ENCODE results near the gene PRELID3B.

Gene PRELID3B

GRCh38 chr20:59081036-59081435 lies 38.5 kb upstream of the PRELID3B start:
- H3K4me3 ChIP-seq (ENCODE audit: low read length), result no peak overlapping the region
- TF ChIP-seq CTCF (conservative IDR thresholded peaks at IDR 0.05; ENCODE audit: low read depth, low read length), result no peak
- no peak for DNase-seq (ENCODE audit: low read depth)

GRCh38 chr20:59078231-59078630 lies 35.6 kb upstream of the PRELID3B start:
- no peak for DNase-seq (ENCODE audit: low read depth)
- H3K4me3 ChIP-seq (ENCODE audit: low read length), result no peak overlapping the region
- TF ChIP-seq CTCF (conservative IDR thresholded peaks at IDR 0.05; ENCODE audit: low read depth, low read length), result no peak

- no peak for DNase-seq (ENCODE audit: low read depth)
- H3K4me3 ChIP-seq (ENCODE audit: low read length), result no peak overlapping the region
- TF ChIP-seq CTCF (conservative IDR thresholded peaks at IDR 0.05; ENCODE audit: low read depth, low read length), result no peak
Observed at GRCh38 chr20:59077705-59078104, 35.1 kb upstream of the PRELID3B start.

GRCh38 chr20:59075934-59076508 lies 33.4 kb upstream of the PRELID3B start:
- TF ChIP-seq CTCF (conservative IDR thresholded peaks at IDR 0.05; ENCODE audit: low read depth, low read length), result no peak
- no peak for DNase-seq (ENCODE audit: low read depth)
- no peak overlapping the region for H3K4me3 ChIP-seq (ENCODE audit: low read length)

GRCh38 chr20:59074456-59074855 lies 31.9 kb upstream of the PRELID3B start:
- no peak for DNase-seq (ENCODE audit: low read depth)
- TF ChIP-seq CTCF (conservative IDR thresholded peaks at IDR 0.05; ENCODE audit: low read depth, low read length), result no peak
- no peak overlapping the region for H3K4me3 ChIP-seq (ENCODE audit: low read length)

- no peak for TF ChIP-seq CTCF (conservative IDR thresholded peaks at IDR 0.05; ENCODE audit: low read depth, low read length)
- DNase-seq (ENCODE audit: low read depth), result no peak
- H3K4me3 ChIP-seq (ENCODE audit: low read length), result no peak overlapping the region
Observed at GRCh38 chr20:59073582-59073981, 31.0 kb upstream of the PRELID3B start.

- DNase-seq (ENCODE audit: low read depth), result no peak
- TF ChIP-seq CTCF (conservative IDR thresholded peaks at IDR 0.05; ENCODE audit: low read depth, low read length), result no peak
- no peak overlapping the region for H3K4me3 ChIP-seq (ENCODE audit: low read length)
Observed at GRCh38 chr20:59071216-59071615, 28.6 kb upstream of the PRELID3B start.
